Measurements from ENCODE around the gene C4orf33.

- TF ChIP-seq, protein P1, sequence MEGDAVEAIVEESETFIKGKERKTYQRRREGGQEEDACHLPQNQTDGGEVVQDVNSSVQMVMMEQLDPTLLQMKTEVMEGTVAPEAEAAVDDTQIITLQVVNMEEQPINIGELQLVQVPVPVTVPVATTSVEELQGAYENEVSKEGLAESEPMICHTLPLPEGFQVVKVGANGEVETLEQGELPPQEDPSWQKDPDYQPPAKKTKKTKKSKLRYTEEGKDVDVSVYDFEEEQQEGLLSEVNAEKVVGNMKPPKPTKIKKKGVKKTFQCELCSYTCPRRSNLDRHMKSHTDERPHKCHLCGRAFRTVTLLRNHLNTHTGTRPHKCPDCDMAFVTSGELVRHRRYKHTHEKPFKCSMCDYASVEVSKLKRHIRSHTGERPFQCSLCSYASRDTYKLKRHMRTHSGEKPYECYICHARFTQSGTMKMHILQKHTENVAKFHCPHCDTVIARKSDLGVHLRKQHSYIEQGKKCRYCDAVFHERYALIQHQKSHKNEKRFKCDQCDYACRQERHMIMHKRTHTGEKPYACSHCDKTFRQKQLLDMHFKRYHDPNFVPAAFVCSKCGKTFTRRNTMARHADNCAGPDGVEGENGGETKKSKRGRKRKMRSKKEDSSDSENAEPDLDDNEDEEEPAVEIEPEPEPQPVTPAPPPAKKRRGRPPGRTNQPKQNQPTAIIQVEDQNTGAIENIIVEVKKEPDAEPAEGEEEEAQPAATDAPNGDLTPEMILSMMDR (optimal IDR thresholded peaks at IDR 0.05 in 1 of 3, IDR thresholded peaks at IDR 0.05 in 1 of 3, conservative IDR thresholded peaks at IDR 0.05 in 1 of 3; ENCODE audit: extremely low read depth in 1 of 3, insufficient read depth in 2 of 3, low read length in 3 of 3): no peak
- TF ChIP-seq EZH2 (IDR thresholded peaks at IDR 0.05; ENCODE audit: low read length): no peak
Observed at GRCh38 chr4:129092631-129093190, 3.2 kb upstream of the C4orf33 start.

All from keratinocyte (primary cell).